Upper lobe of left lung (tissue), 6 donors: Measurements from ENCODE around the gene UVSSA. TPM values are rescaled to one million over a fixed set of nuclear protein-coding genes. Genes with fewer than 3 reads are reported as not detected.

Experiments
- ATAC-seq, 2 donors: fragments of 200-7000 bp; cut with Tn5 transposase; one replicate each; pipeline ENCODE4 v1.9.1; 2022; ENCODE audit warnings: mild to moderate bottlenecking in 2 of 2, moderate library complexity in 2 of 2; ENCODE audit not compliant: low FRiP score in 2 of 2
- DNase-seq, 2 donors: peaks; one replicate each; pipeline ENCODE4 v3.0.0-alpha.2; 2019 to 2020
- H3K27ac ChIP-seq, 4 donors: fragments of 200-600 bp; sonication (generic); one replicate each; pipeline ENCODE4 v1.5.1; 2016 to 2019
- H3K27me3 ChIP-seq, 4 donors: fragments of 200-600 bp; sonication (generic); one replicate each; pipeline ENCODE4 v1.5.1; 2017 to 2019
- H3K36me3 ChIP-seq, 4 donors: fragments of 200-600 bp; sonication (generic); one replicate each; pipeline ENCODE4 v1.5.1; 2016 to 2019
- H3K4me1 ChIP-seq, 4 donors: fragments of 200-600 bp; sonication (generic); one replicate each; pipeline ENCODE4 v1.5.1; 2018 to 2019
- H3K4me3 ChIP-seq, 4 donors: fragments of 200-600 bp; sonication (generic); one replicate each; pipeline ENCODE4 v1.5.1; 2017 to 2019; ENCODE audit warnings: mild to moderate bottlenecking in 2 of 4, moderate library complexity in 1 of 4
- H3K9me3 ChIP-seq, 4 donors: fragments of 200-600 bp; sonication (generic); one replicate each; pipeline ENCODE4 v1.5.1; 2018 to 2019
- EP300 ChIP-seq, 4 donors: sonication (generic); formaldehyde crosslinking; IDR thresholded peaks; one replicate each; pipeline ENCODE4 v1.5.1; 2017; ENCODE audit warnings: antibody characterized with exemption in 4 of 4, control low read depth in 2 of 4
- POLR2A ChIP-seq, 4 donors: fragments of 450-650 bp; IDR thresholded peaks; one replicate each; pipeline ENCODE4 v1.5.1; 2016 to 2017; ENCODE audit warnings: antibody characterized with exemption in 4 of 4, mild to moderate bottlenecking in 2 of 4
- POLR2AphosphoS5 ChIP-seq, 2 donors: sonication (generic); formaldehyde crosslinking; IDR thresholded peaks; one replicate each; pipeline ENCODE4 v1.5.1; 2017; ENCODE audit warnings: antibody characterized with exemption in 2 of 2
- whole genome bisulfite sequencing, 2 donors: methylation state at CpG; one replicate each; pipeline ENCODE4 v1.1.5; 2017 to 2018; 5-methylcytosine and 5-hydroxymethylcytosine counted together
- total RNA-seq, 6 donors: library from RNA; depleted of rRNA in 4 of 6; stranded (reverse); fragments of >200 nt in 4 of 6; gene quantifications; one replicate each; pipeline versions ENCODE4 v1.1.0 to v1.2.1, GENCODE V29; 2016 to 2021
- TF ChIP-seq, protein P1 (sequence below), 6 experiments: fragments of 450-650 bp in 4 of 6; fragments of 200-600 bp in 2 of 6; sonication (generic) in 2 of 6; IDR thresholded peaks; one replicate each; pipeline ENCODE4 v1.5.1; 2016 to 2019; ENCODE audit warnings: antibody characterized with exemption in 6 of 6
- donor health status: DM: no; HTN: no; CAD: no; lungs with moderate emphysema.
- donor health status: DM: no; HTN: yes; CAD: no; lungs with severe emphysema.

The UVSSA gene
- total RNA-seq, 6 donors from 2014 or later, result 15.2 to 138 (median 46.5) TPM

DNA sequence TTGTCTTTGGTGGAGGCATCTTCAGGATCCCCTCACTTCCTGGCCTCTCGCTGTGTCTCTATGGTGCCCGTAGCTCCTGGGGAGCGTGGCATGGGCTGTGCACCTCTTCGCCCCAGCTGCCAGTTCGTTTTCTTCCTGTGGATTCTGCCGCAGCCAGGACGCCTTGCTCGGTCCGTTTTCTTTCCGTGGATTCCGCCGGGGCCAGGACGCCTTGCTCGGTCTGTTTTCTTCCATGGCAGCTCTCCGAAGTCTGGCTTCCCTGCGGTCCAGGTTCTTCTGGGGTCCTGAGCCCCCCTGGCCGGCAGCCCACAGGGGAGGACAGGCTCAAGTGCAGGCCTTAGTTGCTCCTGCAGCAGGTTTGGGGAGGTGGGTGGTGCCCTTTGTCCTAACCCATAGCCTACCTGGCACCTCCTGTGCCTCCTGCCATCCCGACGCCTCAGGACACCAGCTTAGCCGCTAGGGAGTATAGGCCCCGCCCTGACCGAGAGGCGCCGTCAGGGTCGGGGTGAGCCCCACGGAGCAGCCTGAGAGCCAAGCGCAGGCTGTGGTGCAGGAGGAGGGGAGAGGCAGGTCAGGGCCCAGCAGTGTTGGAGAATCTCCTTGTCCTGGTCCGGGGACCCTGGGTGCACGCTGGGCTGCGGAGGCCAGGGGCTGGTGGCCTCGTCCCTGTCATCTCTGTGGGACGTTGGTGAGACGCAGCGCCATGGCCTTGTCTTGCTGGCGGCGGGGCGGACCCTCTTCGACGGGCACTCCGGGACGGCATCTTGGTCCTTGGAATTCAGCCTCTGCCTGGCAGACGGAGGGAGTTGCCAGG, 27.1 kb downstream of the UVSSA start:
- no peaks in the 10 kb centered on the region for H3K9me3 ChIP-seq
- H3K27me3 ChIP-seq, result no peaks in the 10 kb centered on the region
- no peak overlapping the region for H3K4me3 ChIP-seq
- H3K4me1 ChIP-seq, result no peaks in the 10 kb centered on the region
- ATAC-seq (no peak), DNase-seq (peak in 1 of 2 donors; percentile 81)
- H3K27ac ChIP-seq, result no peak overlapping the region
- TF ChIP-seq, protein P1, sequence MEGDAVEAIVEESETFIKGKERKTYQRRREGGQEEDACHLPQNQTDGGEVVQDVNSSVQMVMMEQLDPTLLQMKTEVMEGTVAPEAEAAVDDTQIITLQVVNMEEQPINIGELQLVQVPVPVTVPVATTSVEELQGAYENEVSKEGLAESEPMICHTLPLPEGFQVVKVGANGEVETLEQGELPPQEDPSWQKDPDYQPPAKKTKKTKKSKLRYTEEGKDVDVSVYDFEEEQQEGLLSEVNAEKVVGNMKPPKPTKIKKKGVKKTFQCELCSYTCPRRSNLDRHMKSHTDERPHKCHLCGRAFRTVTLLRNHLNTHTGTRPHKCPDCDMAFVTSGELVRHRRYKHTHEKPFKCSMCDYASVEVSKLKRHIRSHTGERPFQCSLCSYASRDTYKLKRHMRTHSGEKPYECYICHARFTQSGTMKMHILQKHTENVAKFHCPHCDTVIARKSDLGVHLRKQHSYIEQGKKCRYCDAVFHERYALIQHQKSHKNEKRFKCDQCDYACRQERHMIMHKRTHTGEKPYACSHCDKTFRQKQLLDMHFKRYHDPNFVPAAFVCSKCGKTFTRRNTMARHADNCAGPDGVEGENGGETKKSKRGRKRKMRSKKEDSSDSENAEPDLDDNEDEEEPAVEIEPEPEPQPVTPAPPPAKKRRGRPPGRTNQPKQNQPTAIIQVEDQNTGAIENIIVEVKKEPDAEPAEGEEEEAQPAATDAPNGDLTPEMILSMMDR (IDR thresholded peaks at IDR 0.05), result no peak
- TF ChIP-seq POLR2AphosphoS5 (IDR thresholded peaks at IDR 0.05) (no peak), POLR2A (IDR thresholded peaks at IDR 0.05) (no peak), EP300 (IDR thresholded peaks at IDR 0.05) (no peak)
- H3K36me3 ChIP-seq, result peaks cover 11 to 72% (median 41%) of the 10 kb centered on the region in 4 donors
- 95 to 96% methylated on average over 17 to 28 of the region's 42 CpGs for WGBS, 2 donors

- ATAC-seq (no peak), DNase-seq (no peak)
- Histone ChIP-seq H3K4me3 (no peak overlapping the region), H3K9me3 (no peaks in the 10 kb centered on the region), H3K27me3 (no peaks in the 10 kb centered on the region), H3K27ac (no peak overlapping the region), H3K4me1 (no peaks in the 10 kb centered on the region), H3K36me3 (peaks cover 11 to 72% (median 41%) of the 10 kb centered on the region in 4 donors)
- WGBS, 2 donors, result 92% methylated on average over 14 of the region's 14 CpGs; no CpG with 5 or more reads in 1 of the 2 donors
- TF ChIP-seq, protein P1 (IDR thresholded peaks at IDR 0.05), result no peak
- TF ChIP-seq EP300 (IDR thresholded peaks at IDR 0.05) (no peak), POLR2AphosphoS5 (IDR thresholded peaks at IDR 0.05) (no peak), POLR2A (IDR thresholded peaks at IDR 0.05) (no peak)
These were observed 27.7 kb downstream of the UVSSA start for GRCh38 chr4:1374706-1375045.

DNA sequence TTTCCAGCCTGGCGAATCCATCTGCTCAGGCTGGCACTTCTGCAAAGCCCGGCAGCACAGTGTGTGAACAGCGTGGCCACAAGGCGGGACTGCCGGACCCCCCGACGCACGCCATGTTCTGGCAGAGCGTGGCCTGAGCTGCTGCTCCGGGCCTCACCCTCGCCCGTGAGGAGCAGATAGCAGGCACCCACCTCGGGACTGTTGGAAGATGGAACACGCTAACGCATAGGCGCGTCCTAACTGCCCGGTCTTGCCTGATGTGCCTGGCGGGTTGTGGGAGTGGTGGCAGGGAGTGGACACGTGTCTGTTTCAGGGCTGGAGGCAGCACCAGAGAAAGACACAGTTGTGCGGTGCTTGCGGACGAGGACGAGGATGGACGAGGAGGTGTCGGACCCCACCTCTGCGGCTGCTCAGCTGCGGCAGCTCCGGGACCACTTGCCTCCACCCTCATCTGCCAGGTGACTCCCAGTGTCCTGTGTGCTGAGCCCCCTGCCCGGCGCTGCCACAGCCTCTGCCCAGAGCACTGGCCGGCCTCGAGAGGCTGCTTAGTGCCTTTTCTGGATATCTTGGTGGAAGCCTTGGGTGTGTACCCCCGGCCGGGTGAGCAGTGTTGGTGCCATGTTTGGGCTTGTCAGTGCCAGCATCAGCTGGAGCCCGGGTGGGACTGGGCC, 28.2 kb downstream of the UVSSA start:
- H3K27me3 ChIP-seq, result no peaks in the 10 kb centered on the region
- TF ChIP-seq EP300 (IDR thresholded peaks at IDR 0.05) (no peak), POLR2A (IDR thresholded peaks at IDR 0.05) (no peak), POLR2AphosphoS5 (IDR thresholded peaks at IDR 0.05) (no peak)
- TF ChIP-seq, protein P1 (IDR thresholded peaks at IDR 0.05), result no peak
- H3K27ac ChIP-seq, result no peak overlapping the region
- DNase-seq (peak in 1 of 2 donors; percentile 70), ATAC-seq (no peak)
- no peaks in the 10 kb centered on the region for H3K9me3 ChIP-seq
- WGBS, 2 donors, result 93 to 96% methylated on average over 16 to 35 of the region's 36 CpGs
- no peak overlapping the region for H3K4me3 ChIP-seq
- peaks cover 11 to 70% (median 42%) of the 10 kb centered on the region in 4 donors for H3K36me3 ChIP-seq
- H3K4me1 ChIP-seq, result no peaks in the 10 kb centered on the region

DNA sequence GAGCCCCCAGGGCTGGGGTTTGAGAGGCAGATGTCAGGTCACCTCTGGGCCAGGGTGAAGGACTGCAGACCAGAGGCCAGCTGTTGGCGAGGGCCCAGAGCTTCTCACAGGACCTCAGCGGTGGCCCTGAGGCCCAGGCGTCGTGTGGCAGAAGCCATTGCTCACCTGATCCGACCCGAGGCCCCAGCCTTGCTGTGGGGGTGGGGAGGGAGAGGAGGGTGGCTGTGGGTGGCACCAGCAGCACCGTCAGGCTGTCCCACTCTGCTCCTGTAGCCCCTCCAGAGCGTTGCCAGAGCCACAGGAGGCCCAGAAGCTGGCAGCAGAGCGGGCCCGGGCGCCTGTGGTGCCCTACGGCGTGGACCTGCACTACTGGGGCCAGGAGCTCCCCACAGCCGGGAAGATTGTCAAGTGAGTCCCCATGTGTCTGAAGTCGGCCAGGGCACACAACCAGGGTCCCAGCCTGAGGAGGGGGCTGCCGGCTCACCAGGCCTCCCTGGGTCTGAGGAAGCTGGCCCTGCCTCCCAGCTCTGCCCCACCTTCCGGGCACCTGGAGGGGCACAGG, 28.8 kb downstream of the UVSSA start:
- H3K36me3 ChIP-seq, result peaks cover 14 to 64% (median 42%) of the 10 kb centered on the region in 4 donors
- no peak overlapping the region for H3K4me3 ChIP-seq
- WGBS, 2 donors, result 90% methylated on average over 15 of the region's 17 CpGs; no CpG with 5 or more reads in 1 of the 2 donors
- no peak overlapping the region for H3K27ac ChIP-seq
- no peaks in the 10 kb centered on the region for H3K9me3 ChIP-seq
- no peaks in the 10 kb centered on the region for H3K4me1 ChIP-seq
- no peak for ATAC-seq
- peak in 1 of 2 donors; percentile 64 for DNase-seq
- no peaks in the 10 kb centered on the region for H3K27me3 ChIP-seq
- no peak for TF ChIP-seq EP300 (IDR thresholded peaks at IDR 0.05)

GRCh38 chr4:1376391-1376840, 29.4 kb downstream of the UVSSA start:
- no peak overlapping the region for H3K27ac ChIP-seq
- no peaks in the 10 kb centered on the region for H3K4me1 ChIP-seq
- no peak for ATAC-seq
- TF ChIP-seq POLR2A (IDR thresholded peaks at IDR 0.05) (no peak), POLR2AphosphoS5 (IDR thresholded peaks at IDR 0.05) (no peak)
- TF ChIP-seq, protein P1 (IDR thresholded peaks at IDR 0.05), result no peak
- no peaks in the 10 kb centered on the region for H3K9me3 ChIP-seq
- peaks cover 14 to 65% (median 41%) of the 10 kb centered on the region in 4 donors for H3K36me3 ChIP-seq
- no peak for DNase-seq
- WGBS, 2 donors, result 91 to 100% methylated on average over 5 to 23 of the region's 23 CpGs
- H3K27me3 ChIP-seq, result no peaks in the 10 kb centered on the region
- no peak overlapping the region for H3K4me3 ChIP-seq
